HepG2 (cell line): Measurements from ENCODE around the gene ANKRD31. TPM values are rescaled to one million over a fixed set of nuclear protein-coding genes. Genes with fewer than 3 reads are reported as not detected.

ENCODE experiments used
- ATAC-seq: fragments of 200-7000 bp; cut with Tn5 transposase; 3 replicates; pipeline ENCODE4 v1.9.1; 2020; ENCODE audit warnings: mild to moderate bottlenecking, moderate library complexity
- BruUV-seq: library from RNA; stranded (reverse); fragments of 400-500 nt; replicated peaks from 2 replicates; lab custom pipeline; 2021; lab: Mats Ljungman, UMichigan
- CTCF ChIA-PET: fragments of 300-600 bp; formaldehyde crosslinking; extraction: SDS; loops from one replicate; lab custom pipeline; 2021; ENCODE audit warnings: low total read pairs, inconsistent platforms, low intra/inter-chr PET ratio; lab: Yijun Ruan, JAX
- POLR2A ChIA-PET: fragments of 350-600 bp; sonication (Branson Sonifier 250); formaldehyde crosslinking; loops from one replicate; lab custom pipeline; 2020; ENCODE audit warnings: antibody characterized with exemption, inconsistent platforms; lab: Yijun Ruan, JAX
- DNase-seq: peaks from one replicate; pipeline ENCODE4 v3.0.0-alpha.2; 2015; ENCODE audit warnings: low spot score
- FAIRE-seq: peaks from 3 replicates; lab custom pipeline; 2011; peaks lifted over from hg19 to GRCh38; lab: Jason Lieb, UNC
- H2AFZ ChIP-seq: one replicate; pipeline ENCODE4 v1.6.1; 2011; ENCODE audit warnings: low read length, inconsistent platforms
- H3K27ac ChIP-seq: fragments of 300-600 bp; 3 replicates; pipeline ENCODE4 v1.8.0; 2011; ENCODE audit warnings: mixed run types, mild to moderate bottlenecking, mixed read lengths, low read length, inconsistent platforms; ENCODE audit not compliant: insufficient read depth; ENCODE audit errors: extremely low read length
- H3K27me3 ChIP-seq, 2 experiments: fragments of 200-600 bp in 1 of 2; 2 replicates in 1 of 2; 3 replicates in 1 of 2; pipeline versions ENCODE4 v1.6.0 to v1.8.0; 2011; ENCODE audit warnings: low read length in 2 of 2, mild to moderate bottlenecking in 2 of 2, moderate library complexity in 2 of 2, inconsistent platforms in 1 of 2; ENCODE audit not compliant: insufficient read depth in 2 of 2, control insufficient read depth in 1 of 2
- H3K36me3 ChIP-seq, 2 experiments: fragments of 200-600 bp in 1 of 2; replicated peaks in 1 of 2; 2 replicates in 1 of 2; 3 replicates in 1 of 2; pipeline versions ENCODE4 v1.5.1 to v1.8.0; 2011; ENCODE audit warnings: low read length in 2 of 2, inconsistent platforms in 1 of 2; ENCODE audit not compliant: insufficient read depth in 2 of 2, control insufficient read depth in 1 of 2
- H3K4me1 ChIP-seq: 2 replicates; pipeline ENCODE4 v1.5.1; 2012; ENCODE audit warnings: low read length, inconsistent platforms; ENCODE audit not compliant: insufficient read depth
- H3K4me2 ChIP-seq: 2 replicates; pipeline ENCODE4 v1.6.0; 2011; ENCODE audit warnings: low read depth, low read length, inconsistent platforms
- H3K4me3 ChIP-seq, 3 experiments: fragments of 200-600 bp in 1 of 3; sonication (generic), shearing (Covaris generic) in 1 of 3; replicated peaks in 1 of 3; 2 replicates each; pipeline ENCODE4 v1.5.1; 2011 to 2016; ENCODE audit warnings: low read length in 3 of 3, inconsistent platforms in 2 of 3, low read depth in 2 of 3, mild to moderate bottlenecking in 2 of 3, control low read depth in 1 of 3, mixed read lengths in 1 of 3; ENCODE audit not compliant: insufficient read depth in 1 of 3
- H3K79me2 ChIP-seq: one replicate; pipeline ENCODE4 v1.6.1; 2011; ENCODE audit warnings: low read length, inconsistent platforms; ENCODE audit not compliant: insufficient read depth
- H3K9ac ChIP-seq: 2 replicates; pipeline ENCODE4 v1.6.0; 2011; ENCODE audit warnings: mild to moderate bottlenecking, low read depth, low read length, inconsistent platforms; ENCODE audit not compliant: insufficient read depth
- H3K9me3 ChIP-seq: 2 replicates; pipeline ENCODE4 v1.5.1; 2012; ENCODE audit warnings: mild to moderate bottlenecking, low read length
- H4K20me1 ChIP-seq: 2 replicates; pipeline ENCODE4 v1.6.0; 2011; ENCODE audit warnings: inconsistent platforms, mild to moderate bottlenecking, low read length, moderate library complexity; ENCODE audit not compliant: insufficient read depth
- GATAD2A ChIP-seq: IDR thresholded peaks from 2 replicates; pipeline ENCODE4 v1.6.1; 2016
- IRF9 ChIP-seq: sonication (generic); formaldehyde crosslinking; IDR thresholded peaks from 2 replicates; pipeline ENCODE4 v1.8.0; 2022; ENCODE audit warnings: missing genetic modification reagents, mild to moderate bottlenecking, borderline replicate concordance
- MBD4 ChIP-seq: IDR thresholded peaks from 2 replicates; pipeline ENCODE4 v1.6.1; 2012; ENCODE audit warnings: low read length, inconsistent platforms, borderline replicate concordance
- MLX ChIP-seq: IDR thresholded peaks from 2 replicates; pipeline ENCODE4 v1.6.1; 2016
- REXO4 ChIP-seq: sonication (generic); formaldehyde crosslinking; IDR thresholded peaks from 2 replicates; pipeline ENCODE4 v1.8.0; 2022; ENCODE audit warnings: missing genetic modification reagents, mild to moderate bottlenecking, borderline replicate concordance
- SMC3 ChIP-seq: IDR thresholded peaks from 2 replicates; pipeline ENCODE4 v1.6.1; 2011; ENCODE audit warnings: low read length, improper control_type of control experiment
- STAT6 ChIP-seq: sonication (generic); formaldehyde crosslinking; IDR thresholded peaks from 2 replicates; pipeline ENCODE4 v1.4.0; 2020; ENCODE audit warnings: missing genetic modification reagents, mild to moderate bottlenecking, borderline replicate concordance
- TRIM24 ChIP-seq: sonication (generic); formaldehyde crosslinking; IDR thresholded peaks from 2 replicates; pipeline ENCODE4 v1.8.0; 2022; ENCODE audit warnings: mild to moderate bottlenecking, missing genetic modification reagents
- ZMYM2 ChIP-seq: sonication (generic); formaldehyde crosslinking; IDR thresholded peaks from 2 replicates; pipeline ENCODE4 v1.8.0; 2022; ENCODE audit warnings: mild to moderate bottlenecking, missing genetic modification reagents
- ZNF280B ChIP-seq: sonication (generic); formaldehyde crosslinking; IDR thresholded peaks from 2 replicates; pipeline ENCODE4 v1.5.0; 2020; ENCODE audit warnings: missing genetic modification reagents, mild to moderate bottlenecking, borderline replicate concordance
- ZNF382 ChIP-seq: sonication (generic); formaldehyde crosslinking; IDR thresholded peaks from 2 replicates; pipeline ENCODE4 v1.5.0; 2020; ENCODE audit warnings: missing genetic modification reagents, mild to moderate bottlenecking, borderline replicate concordance
- ZNF430 ChIP-seq: sonication (generic); formaldehyde crosslinking; IDR thresholded peaks from 2 replicates; pipeline ENCODE4 v1.9.0; 2021; ENCODE audit warnings: mild to moderate bottlenecking, missing genetic modification reagents
- ZNF644 ChIP-seq: IDR thresholded peaks from 2 replicates; pipeline ENCODE4 v1.6.1; 2016; ENCODE audit warnings: low read depth
- ZSCAN12 ChIP-seq: sonication (generic); formaldehyde crosslinking; IDR thresholded peaks from 2 replicates; pipeline ENCODE4 v1.9.0; 2021; ENCODE audit warnings: mild to moderate bottlenecking, missing genetic modification reagents
- WGBS: methylation state at CpG from one replicate; pipeline ENCODE4 v1.1.6; 2017; ENCODE audit warnings: low lambda C conversion rate; 5-methylcytosine and 5-hydroxymethylcytosine counted together
- in situ Hi-C: cut with HindIII; loops from 2 replicates; pipeline ENCODE4 v1.10.0; 2017; ENCODE audit warnings: low pct_unique_long_range_greater_than_20kb; ENCODE audit not compliant: extremely low pct_ligation_motif_present
- intact Hi-C: fragments of 100-400 bp; cut with micrococcal nuclease; formaldehyde crosslinking; loops from one replicate; pipeline ENCODE4 v1.10.0; 2022; ENCODE audit not compliant: unreplicated experiment
- polyA plus RNA-seq, 8 experiments: library from polyadenylated mRNA; depleted of rRNA in 3 of 8; stranded (reverse) in 7 of 8; unstranded in 1 of 8; fragments of >200 nt; fragmentation: Illumina TruSeq in 4 of 8; extraction: Trizol in 4 of 8; gene quantifications; 2 replicates each; pipeline versions ENCODE4 v1.2.1 to v1.2.3, GENCODE V29; 2011 to 2016; ENCODE audit warnings: low read depth in 4 of 8, missing spikeins in 1 of 8, mixed read lengths in 1 of 8; ENCODE audit not compliant: insufficient read depth in 1 of 8
- total RNA-seq, 5 experiments: library from RNA; depleted of rRNA; stranded (reverse); fragments of >200 nt; fragmentation: Illumina TruSeq; extraction: Trizol; gene quantifications; 2 replicates each; pipeline ENCODE4 v1.2.3, GENCODE V29; 2016; ENCODE audit warnings: low read depth in 1 of 5

The ANKRD31 gene
- total and polyA plus RNA-seq, 2 of the 13 experiments (the other 11 are each of a cell fraction or from before 2014, with no cell fraction given), result 0.01 to 0.09 TPM

GRCh38 chr5:75214928-75215327 is 21.8 kb downstream of the ANKRD31 start (continued):
- no peak for TF ChIP-seq STAT6 (CRISPR knock-in tag)

- POLR2A ChIA-PET, result no interaction called here
- H3K9ac ChIP-seq, result no peak overlapping the region
- in situ Hi-C loops, result no loop called here
- H3K27ac ChIP-seq, result no peak overlapping the region
- no peaks in the 10 kb centered on the region for H3K79me2 ChIP-seq
- no peak overlapping the region for H2AFZ ChIP-seq
- no peaks in the 10 kb centered on the region for H3K36me3 ChIP-seq
- intact Hi-C loops, result no loop called here
- CTCF ChIA-PET, result no interaction called here
- H3K4me2 ChIP-seq, result no peak overlapping the region
- WGBS, result 84% methylated on average over 2 of the region's 2 CpGs
- peaks cover 11% of the 10 kb centered on the region for H3K4me1 ChIP-seq
- no peak for FAIRE-seq
- H4K20me1 ChIP-seq, result no peaks in the 10 kb centered on the region
- no TSS peak for BruUV-seq
- H3K27me3 ChIP-seq, result no peaks in the 10 kb centered on the region
- H3K9me3 ChIP-seq, result peaks cover 10% of the 10 kb centered on the region; the same call in 1 of the 2 replicates
- TF ChIP-seq ZSCAN12 (CRISPR knock-in tag) (no peak), GATAD2A (CRISPR knock-in tag) (no peak), TRIM24 (CRISPR knock-in tag) (no peak), IRF9 (CRISPR knock-in tag) (no peak), ZNF280B (no peak), SMC3 (no peak), ZNF382 (CRISPR knock-in tag) (no peak), MLX (CRISPR knock-in tag) (no peak), ZNF430 (CRISPR knock-in tag) (no peak), MBD4 (no peak), ZMYM2 (no peak), ZNF644 (CRISPR knock-in tag) (no peak), REXO4 (CRISPR knock-in tag) (no peak)
- H3K4me3 ChIP-seq, result no peak overlapping the region
- ATAC-seq, result no peak
- DNase-seq, result no peak
Observed at GRCh38 chr5:75214409-75214808, 22.3 kb downstream of the ANKRD31 start.
